Endothelial cell (in vitro differentiated cells): ENCODE data around the gene COL19A1. TPM values are rescaled to one million over a fixed set of nuclear protein-coding genes. Genes with fewer than 3 reads are reported as not detected.

Source experiments
- DNase-seq: peaks from one replicate; pipeline ENCODE4 v3.0.0; 2021; ENCODE audit warnings: low spot score
- H3K27ac Mint-ChIP-seq: one replicate; pipeline ENCODE4 v1.8.0; 2021; ENCODE audit warnings: mixed read lengths, inconsistent platforms; ENCODE audit not compliant: unreplicated experiment
- H3K27me3 Mint-ChIP-seq: one replicate; pipeline ENCODE4 v1.8.0; 2021; ENCODE audit warnings: mild to moderate bottlenecking, moderate library complexity, mixed read lengths, inconsistent platforms; ENCODE audit not compliant: unreplicated experiment
- H3K36me3 Mint-ChIP-seq: one replicate; pipeline ENCODE4 v1.8.0; 2021; ENCODE audit warnings: mild to moderate bottlenecking, low read depth, mixed read lengths, inconsistent platforms; ENCODE audit not compliant: unreplicated experiment
- H3K4me1 Mint-ChIP-seq: one replicate; pipeline ENCODE4 v1.8.0; 2021; ENCODE audit warnings: mild to moderate bottlenecking, mixed read lengths, inconsistent platforms; ENCODE audit not compliant: unreplicated experiment
- H3K4me3 Mint-ChIP-seq: one replicate; pipeline ENCODE4 v1.8.0; 2021; ENCODE audit warnings: mild to moderate bottlenecking, mixed read lengths, inconsistent platforms; ENCODE audit not compliant: unreplicated experiment
- H3K9me3 Mint-ChIP-seq: one replicate; pipeline ENCODE4 v1.8.0; 2021; ENCODE audit warnings: mixed read lengths, inconsistent platforms; ENCODE audit not compliant: unreplicated experiment
- CTCF ChIP-seq: fragments of 200-600 bp; sonication (generic); IDR thresholded peaks from one replicate; pipeline ENCODE4 v1.5.0; 2021; ENCODE audit warnings: antibody characterized with exemption; ENCODE audit not compliant: unreplicated experiment
- total RNA-seq: library from RNA; stranded (reverse); fragmentation: NEBNext Ultra II Directional; extraction: Animal tissue kit (Norgen Biotek cat#: 25700); gene quantifications from one replicate; pipeline ENCODE4 v1.2.1, GENCODE V29; 2021; ENCODE audit not compliant: unreplicated experiment

The COL19A1 gene
- total RNA-seq, 1 donor from 2014 or later: 0.33 TPM

GRCh38 chr6:70103798-70104197 lies 237.4 kb downstream of the COL19A1 start:
- Mint-ChIP-seq H3K27me3 (no peaks in the 10 kb centered on the region), H3K27ac (no peak overlapping the region), H3K36me3 (no peaks in the 10 kb centered on the region), H3K4me1 (peaks cover 3% of the 10 kb centered on the region), H3K4me3 (no peak overlapping the region), H3K9me3 (no peaks in the 10 kb centered on the region)
- no peak for DNase-seq
- TF ChIP-seq CTCF: peak; percentile 66

- DNase-seq: peak; percentile 29
- no peaks in the 10 kb centered on the region for H3K36me3 Mint-ChIP-seq
- no peak overlapping the region for H3K27ac Mint-ChIP-seq
- H3K4me3 Mint-ChIP-seq: no peak overlapping the region
- H3K4me1 Mint-ChIP-seq: no peaks in the 10 kb centered on the region
- no peaks in the 10 kb centered on the region for H3K27me3 Mint-ChIP-seq
- H3K9me3 Mint-ChIP-seq: no peaks in the 10 kb centered on the region
- TF ChIP-seq CTCF: peak; percentile 70
Measured at GRCh38 chr6:70107852-70108629, 241.7 kb downstream of the COL19A1 start.

- no peaks in the 10 kb centered on the region for H3K9me3 Mint-ChIP-seq
- H3K4me3 Mint-ChIP-seq: no peak overlapping the region
- TF ChIP-seq CTCF: no peak
- no peak for DNase-seq
- no peaks in the 10 kb centered on the region for H3K27me3 Mint-ChIP-seq
- no peak overlapping the region for H3K27ac Mint-ChIP-seq
- peaks cover 5% of the 10 kb centered on the region for H3K4me1 Mint-ChIP-seq
- H3K36me3 Mint-ChIP-seq: no peaks in the 10 kb centered on the region
Measured at GRCh38 chr6:70110126-70111022, 244.0 kb downstream of the COL19A1 start.

GRCh38 chr6:70111737-70112136 lies 245.4 kb downstream of the COL19A1 start:
- no peaks in the 10 kb centered on the region for H3K36me3 Mint-ChIP-seq
- no peak for TF ChIP-seq CTCF
- DNase-seq: no peak
- H3K27me3 Mint-ChIP-seq: no peaks in the 10 kb centered on the region
- H3K4me3 Mint-ChIP-seq: no peak overlapping the region
- H3K27ac Mint-ChIP-seq: no peak overlapping the region
- H3K9me3 Mint-ChIP-seq: no peaks in the 10 kb centered on the region
- peaks cover 5% of the 10 kb centered on the region for H3K4me1 Mint-ChIP-seq

- DNase-seq: no peak
- no peaks in the 10 kb centered on the region for H3K27me3 Mint-ChIP-seq
- H3K27ac Mint-ChIP-seq: no peak overlapping the region
- H3K4me1 Mint-ChIP-seq: peaks cover 5% of the 10 kb centered on the region
- H3K9me3 Mint-ChIP-seq: no peaks in the 10 kb centered on the region
- H3K36me3 Mint-ChIP-seq: no peaks in the 10 kb centered on the region
- H3K4me3 Mint-ChIP-seq: no peak overlapping the region
- no peak for TF ChIP-seq CTCF
Measured at GRCh38 chr6:70112716-70113115, 246.4 kb downstream of the COL19A1 start.
